HL-60 (cell line): ENCODE measurements around the gene THAP12.
A peak's percentile ranks its signal among the peaks of the same experiment; 100 is the strongest.

Source experiments
- DNase-seq, 2 experiments: peaks; one replicate each; pipeline ENCODE4 v3.0.0-alpha.2; 2010 to 2020; ENCODE audit warnings: low read depth in 1 of 2, low spot score in 1 of 2
- H3K27ac ChIP-seq: fragments of 250-450 bp; sonication (Bioruptor Pico); replicated peaks from 2 replicates; pipeline ENCODE4 v1.5.1; 2020; ENCODE audit warnings: mild to moderate bottlenecking, moderate library complexity
- H3K27me3 ChIP-seq: fragments of 250-450 bp; sonication (Bioruptor Pico); 2 replicates; pipeline ENCODE4 v1.5.1; 2021; ENCODE audit warnings: mild to moderate bottlenecking, moderate library complexity; ENCODE audit not compliant: insufficient read depth, poor library complexity, severe bottlenecking
- H3K4me3 ChIP-seq: replicated peaks from 2 replicates; pipeline ENCODE4 v1.5.1; 2011; ENCODE audit warnings: mild to moderate bottlenecking, control low read depth, low read length; ENCODE audit not compliant: insufficient read depth
- GABPA ChIP-seq: IDR thresholded peaks from 2 replicates; pipeline ENCODE4 v1.6.1; 2012; ENCODE audit warnings: low read depth
- POLR2AphosphoS5 ChIP-seq: IDR thresholded peaks from 2 replicates; pipeline ENCODE4 v1.6.1; 2012; ENCODE audit warnings: low read depth
- SPI1 ChIP-seq: IDR thresholded peaks from 2 replicates; pipeline ENCODE4 v1.6.1; 2012; ENCODE audit warnings: low read depth, mild to moderate bottlenecking, borderline replicate concordance
- TF ChIP-seq, protein P1 (sequence below): IDR thresholded peaks from one replicate; pipeline ENCODE4 v1.5.1; 2011; ENCODE audit warnings: low read length, control low read depth, inconsistent platforms; ENCODE audit not compliant: insufficient read depth
- TF ChIP-seq, protein P2 (sequence below): IDR thresholded peaks from 2 replicates; pipeline ENCODE4 v1.6.1; 2012; ENCODE audit warnings: low read depth; ENCODE audit not compliant: insufficient replicate concordance

Gene THAP12

GRCh38 chr11:76337469-76337868, 43.5 kb downstream of the THAP12 start:
- no peak for TF ChIP-seq POLR2AphosphoS5
- no peak for TF ChIP-seq GABPA
- no peak for TF ChIP-seq SPI1
- H3K27ac ChIP-seq: no peak overlapping the region
- no peak for DNase-seq
- H3K27me3 ChIP-seq: no peaks in the 10 kb centered on the region
- H3K4me3 ChIP-seq: no peak overlapping the region

- Histone ChIP-seq H3K4me3 (no peak overlapping the region), H3K27me3 (no peaks in the 10 kb centered on the region), H3K27ac (peak overlapping the region; percentile 75)
- TF ChIP-seq POLR2AphosphoS5 (no peak), SPI1 (peak; percentile 69; the same call in 1 of the 2 replicates)
- peak in 1 of 2 experiments; percentile 70 for DNase-seq
Measured at GRCh38 chr11:76336597-76336996, 44.3 kb downstream of the THAP12 start.

DNA sequence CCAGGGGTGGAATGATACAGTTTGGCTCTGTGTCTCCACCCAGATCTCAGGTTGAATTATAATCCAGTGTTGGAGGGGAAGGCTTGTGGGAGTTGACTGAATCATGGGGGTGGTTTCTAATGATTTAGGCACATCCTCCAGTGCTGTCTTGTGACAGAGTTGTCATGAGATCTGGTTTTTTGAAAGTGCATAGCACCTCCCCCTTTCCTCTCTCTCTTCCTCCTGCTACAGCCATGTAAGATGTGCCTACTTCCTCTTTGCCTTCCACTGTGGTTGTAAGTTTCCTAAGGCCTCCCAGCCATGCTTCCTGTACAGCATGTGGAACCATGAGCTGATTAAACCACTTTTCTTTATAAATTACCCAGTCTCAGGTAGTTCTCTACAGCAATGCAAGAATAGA, 45.1 kb downstream of the THAP12 start:
- Histone ChIP-seq H3K27me3 (no peaks in the 10 kb centered on the region), H3K27ac (peak overlapping the region; percentile 75), H3K4me3 (no peak overlapping the region)
- DNase-seq: peak; percentile 90 to 96
- TF ChIP-seq POLR2AphosphoS5 (peak; percentile 40; the same call in 1 of the 2 replicates), GABPA (0 out of 2 replicates have a peak, but pooled peaks have one; percentile 10), SPI1 (peak; percentile 76; the same call in 1 of the 2 replicates)
- TF ChIP-seq, protein P1, sequence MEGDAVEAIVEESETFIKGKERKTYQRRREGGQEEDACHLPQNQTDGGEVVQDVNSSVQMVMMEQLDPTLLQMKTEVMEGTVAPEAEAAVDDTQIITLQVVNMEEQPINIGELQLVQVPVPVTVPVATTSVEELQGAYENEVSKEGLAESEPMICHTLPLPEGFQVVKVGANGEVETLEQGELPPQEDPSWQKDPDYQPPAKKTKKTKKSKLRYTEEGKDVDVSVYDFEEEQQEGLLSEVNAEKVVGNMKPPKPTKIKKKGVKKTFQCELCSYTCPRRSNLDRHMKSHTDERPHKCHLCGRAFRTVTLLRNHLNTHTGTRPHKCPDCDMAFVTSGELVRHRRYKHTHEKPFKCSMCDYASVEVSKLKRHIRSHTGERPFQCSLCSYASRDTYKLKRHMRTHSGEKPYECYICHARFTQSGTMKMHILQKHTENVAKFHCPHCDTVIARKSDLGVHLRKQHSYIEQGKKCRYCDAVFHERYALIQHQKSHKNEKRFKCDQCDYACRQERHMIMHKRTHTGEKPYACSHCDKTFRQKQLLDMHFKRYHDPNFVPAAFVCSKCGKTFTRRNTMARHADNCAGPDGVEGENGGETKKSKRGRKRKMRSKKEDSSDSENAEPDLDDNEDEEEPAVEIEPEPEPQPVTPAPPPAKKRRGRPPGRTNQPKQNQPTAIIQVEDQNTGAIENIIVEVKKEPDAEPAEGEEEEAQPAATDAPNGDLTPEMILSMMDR: no peak
- TF ChIP-seq, protein P2, sequence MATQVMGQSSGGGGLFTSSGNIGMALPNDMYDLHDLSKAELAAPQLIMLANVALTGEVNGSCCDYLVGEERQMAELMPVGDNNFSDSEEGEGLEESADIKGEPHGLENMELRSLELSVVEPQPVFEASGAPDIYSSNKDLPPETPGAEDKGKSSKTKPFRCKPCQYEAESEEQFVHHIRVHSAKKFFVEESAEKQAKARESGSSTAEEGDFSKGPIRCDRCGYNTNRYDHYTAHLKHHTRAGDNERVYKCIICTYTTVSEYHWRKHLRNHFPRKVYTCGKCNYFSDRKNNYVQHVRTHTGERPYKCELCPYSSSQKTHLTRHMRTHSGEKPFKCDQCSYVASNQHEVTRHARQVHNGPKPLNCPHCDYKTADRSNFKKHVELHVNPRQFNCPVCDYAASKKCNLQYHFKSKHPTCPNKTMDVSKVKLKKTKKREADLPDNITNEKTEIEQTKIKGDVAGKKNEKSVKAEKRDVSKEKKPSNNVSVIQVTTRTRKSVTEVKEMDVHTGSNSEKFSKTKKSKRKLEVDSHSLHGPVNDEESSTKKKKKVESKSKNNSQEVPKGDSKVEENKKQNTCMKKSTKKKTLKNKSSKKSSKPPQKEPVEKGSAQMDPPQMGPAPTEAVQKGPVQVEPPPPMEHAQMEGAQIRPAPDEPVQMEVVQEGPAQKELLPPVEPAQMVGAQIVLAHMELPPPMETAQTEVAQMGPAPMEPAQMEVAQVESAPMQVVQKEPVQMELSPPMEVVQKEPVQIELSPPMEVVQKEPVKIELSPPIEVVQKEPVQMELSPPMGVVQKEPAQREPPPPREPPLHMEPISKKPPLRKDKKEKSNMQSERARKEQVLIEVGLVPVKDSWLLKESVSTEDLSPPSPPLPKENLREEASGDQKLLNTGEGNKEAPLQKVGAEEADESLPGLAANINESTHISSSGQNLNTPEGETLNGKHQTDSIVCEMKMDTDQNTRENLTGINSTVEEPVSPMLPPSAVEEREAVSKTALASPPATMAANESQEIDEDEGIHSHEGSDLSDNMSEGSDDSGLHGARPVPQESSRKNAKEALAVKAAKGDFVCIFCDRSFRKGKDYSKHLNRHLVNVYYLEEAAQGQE: no peak

DNA sequence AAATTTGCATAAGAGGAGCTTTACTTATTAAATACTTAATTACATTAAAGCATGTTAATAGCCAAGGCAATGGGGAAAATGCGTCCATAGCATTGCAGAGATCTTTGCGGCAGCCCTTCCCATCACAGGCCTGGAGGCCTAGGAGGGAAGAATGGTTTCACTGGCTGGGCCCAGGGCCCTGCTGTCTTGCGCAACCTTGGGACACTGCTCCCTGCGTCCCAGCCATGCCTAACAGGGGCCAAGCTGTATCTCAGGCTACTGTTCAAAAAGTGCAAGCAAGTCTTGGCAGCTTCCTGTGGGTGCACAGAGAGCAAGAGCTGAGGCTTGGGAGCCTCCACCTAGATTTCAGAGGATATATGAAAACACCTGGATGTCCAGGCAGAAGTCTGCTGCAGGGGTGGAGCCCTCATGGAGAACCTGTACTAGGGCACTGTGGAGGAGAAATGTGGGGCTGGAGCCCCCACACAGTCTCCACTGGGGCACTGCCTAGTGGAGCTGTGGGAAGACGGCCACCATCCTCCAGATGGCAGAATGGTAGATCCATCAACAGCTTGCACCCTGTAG, 46.0 kb downstream of the THAP12 start:
- no peak for DNase-seq
- TF ChIP-seq, protein P1: no peak
- TF ChIP-seq POLR2AphosphoS5 (no peak), SPI1 (no peak), GABPA (no peak)
- TF ChIP-seq, protein P2: no peak

GRCh38 chr11:76330651-76331050, 50.3 kb downstream of the THAP12 start:
- H3K4me3 ChIP-seq: no peak overlapping the region
- TF ChIP-seq, protein P2: no peak
- TF ChIP-seq GABPA (no peak), SPI1 (no peak), POLR2AphosphoS5 (no peak)
- TF ChIP-seq, protein P1: no peak
- no peak for DNase-seq
- H3K27ac ChIP-seq: no peak overlapping the region
- H3K27me3 ChIP-seq: no peaks in the 10 kb centered on the region

More for the DNA sequence above, 46.0 kb downstream of the THAP12 start:
- H3K27ac ChIP-seq: peak overlapping the region; percentile 75
- no peak overlapping the region for H3K4me3 ChIP-seq
- no peaks in the 10 kb centered on the region for H3K27me3 ChIP-seq
